Muscle of leg (tissue), 11 donors: ENCODE data around the gene PRKCD. TPM values are rescaled to one million over a fixed set of nuclear protein-coding genes. Genes with fewer than 3 reads are reported as not detected.

Experiments used
- DNase-seq: peaks from one replicate; pipeline ENCODE4 v3.0.0; 2013
- H3K27ac ChIP-seq: one replicate; pipeline ENCODE4 v1.5.1; 2013; ENCODE audit warnings: mild to moderate bottlenecking, low read length, control low read depth
- H3K27me3 ChIP-seq: one replicate; pipeline ENCODE4 v1.6.1; 2013; ENCODE audit warnings: low read length; ENCODE audit not compliant: control insufficient read depth, insufficient read depth
- H3K36me3 ChIP-seq: one replicate; pipeline ENCODE4 v1.6.1; 2013; ENCODE audit warnings: low read length; ENCODE audit not compliant: control insufficient read depth, insufficient read depth
- H3K4me1 ChIP-seq: one replicate; pipeline ENCODE4 v1.6.1; 2013; ENCODE audit warnings: low read length; ENCODE audit not compliant: control insufficient read depth, insufficient read depth
- H3K4me3 ChIP-seq: one replicate; pipeline ENCODE4 v1.5.1; 2013; ENCODE audit warnings: low read length, control low read depth
- H3K9me3 ChIP-seq: replicated peaks from 2 replicates; pipeline ENCODE4 v1.6.1; 2013; ENCODE audit warnings: low read depth, low read length; ENCODE audit not compliant: control insufficient read depth
- WGBS: methylation state at CpG from one replicate; pipeline ENCODE4 v1.1.5; 2013; ENCODE audit warnings: missing lambda C conversion rate; ENCODE audit not compliant: insufficient coverage; 5-methylcytosine and 5-hydroxymethylcytosine counted together
- polyA plus RNA-seq, 8 donors: library from polyadenylated mRNA; unstranded; fragments of 120-200 nt; gene quantifications; one replicate each; pipeline versions ENCODE4 v1.2.1 to v1.2.3, GENCODE V29; 2013; ENCODE audit warnings: inconsistent platforms in 1 of 8, low replicate concordance in 1 of 8; ENCODE audit not compliant: insufficient read length in 8 of 8, insufficient read depth in 1 of 8
- total RNA-seq: library from RNA; stranded (reverse); fragments of 120-200 nt; gene quantifications from one replicate; pipeline ENCODE4 v1.2.4, GENCODE V29; 2013

The PRKCD gene
- total and polyA plus RNA-seq, 9 donors: 1.5 to 11.8 (median 7.9) TPM

DNA sequence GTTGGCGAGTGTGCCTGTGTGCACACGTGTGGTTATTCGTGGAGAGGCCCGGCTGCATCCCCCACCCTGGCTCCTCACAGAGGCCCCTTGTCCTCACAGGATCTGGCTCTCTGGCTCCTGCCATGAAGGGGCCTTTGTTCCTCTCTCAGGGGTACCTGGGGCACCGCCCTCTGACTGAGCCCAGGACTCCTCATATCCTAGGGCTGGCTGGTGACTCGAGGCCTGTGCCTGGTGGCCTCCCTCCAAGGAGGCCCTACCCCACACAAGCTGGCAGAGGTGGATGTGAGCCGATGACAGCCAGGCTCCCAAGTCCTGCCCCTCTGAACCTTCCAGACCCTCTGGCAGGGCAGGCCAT is 10.0 kb downstream of the PRKCD start:
- WGBS: 55% methylated on average over 7 of the region's 7 CpGs
- Histone ChIP-seq H3K27me3 (no peaks in the 10 kb centered on the region), H3K36me3 (peaks cover 3% of the 10 kb centered on the region), H3K4me3 (no peak overlapping the region), H3K27ac (no peak overlapping the region), H3K4me1 (peaks cover 22% of the 10 kb centered on the region), H3K9me3 (no peaks in the 10 kb centered on the region)
- DNase-seq: no peak

DNA sequence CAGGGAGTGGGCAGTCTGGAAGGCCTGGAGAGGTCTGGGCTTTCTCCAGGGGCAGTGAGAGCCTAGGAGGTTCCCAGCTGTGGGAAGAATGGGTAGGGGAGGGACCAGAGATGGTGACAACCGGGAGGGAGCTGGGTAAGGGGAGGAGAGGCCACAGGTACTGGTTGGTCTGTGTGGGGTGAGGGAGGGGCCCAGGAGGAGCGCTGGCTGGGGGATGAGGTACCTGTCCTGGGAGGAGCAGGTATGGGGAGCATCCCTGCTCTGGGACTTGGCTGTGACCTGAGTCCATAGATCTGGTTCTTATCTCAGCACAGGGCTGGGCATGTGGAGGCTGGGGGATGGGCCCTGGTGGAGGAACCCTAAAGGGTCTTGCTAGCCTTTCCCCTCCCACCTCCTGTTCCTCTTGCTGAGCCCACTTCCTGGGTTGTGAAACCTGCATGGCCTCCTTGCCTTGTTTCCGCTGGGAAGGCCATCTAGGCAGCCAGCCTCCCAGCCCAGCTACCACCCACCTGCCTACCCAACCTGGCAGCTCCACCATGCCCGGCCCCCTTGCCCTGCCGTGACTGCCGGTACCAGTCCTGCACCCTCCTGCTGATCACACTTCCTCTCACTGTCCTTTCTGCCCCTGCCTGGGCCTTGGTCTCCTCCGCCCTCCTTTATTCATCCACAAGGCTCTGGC is 11.0 kb downstream of the PRKCD start:
- Histone ChIP-seq H3K4me1 (peaks cover 19% of the 10 kb centered on the region), H3K27ac (no peak overlapping the region)
- 66% methylated on average over 7 of the region's 7 CpGs for WGBS

DNA sequence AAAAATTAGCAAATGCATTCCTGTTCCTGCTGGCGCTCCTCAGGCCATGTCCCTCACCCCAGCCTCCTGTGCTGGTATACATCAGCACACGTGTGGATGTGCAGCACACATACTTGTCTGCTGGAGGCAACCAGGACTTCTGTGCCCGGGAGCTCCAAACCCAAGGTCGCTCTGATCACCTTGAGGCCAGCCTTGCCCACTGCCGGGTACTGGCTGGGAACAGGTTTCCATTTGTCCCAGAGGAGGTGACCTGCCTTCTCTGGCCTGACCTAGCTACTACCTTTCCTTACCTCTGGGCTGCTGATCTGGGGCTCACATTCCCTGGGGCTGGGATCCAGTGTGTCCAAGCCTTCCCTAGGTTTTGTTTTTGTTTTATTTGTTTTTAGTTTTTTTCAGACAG is 12.1 kb downstream of the PRKCD start:
- peaks cover 4% of the 10 kb centered on the region for H3K36me3 ChIP-seq
- H3K27ac ChIP-seq: no peak overlapping the region
- 88% methylated on average over 5 of the region's 5 CpGs for WGBS
- peaks cover 7% of the 10 kb centered on the region for H3K4me1 ChIP-seq
- DNase-seq: no peak
- no peaks in the 10 kb centered on the region for H3K9me3 ChIP-seq
- H3K27me3 ChIP-seq: no peaks in the 10 kb centered on the region
- no peak overlapping the region for H3K4me3 ChIP-seq

More for the DNA sequence above, 11.0 kb downstream of the PRKCD start:
- Histone ChIP-seq H3K9me3 (no peaks in the 10 kb centered on the region), H3K36me3 (peaks cover 3% of the 10 kb centered on the region), H3K4me3 (no peak overlapping the region), H3K27me3 (no peaks in the 10 kb centered on the region)
- DNase-seq: no peak

DNA sequence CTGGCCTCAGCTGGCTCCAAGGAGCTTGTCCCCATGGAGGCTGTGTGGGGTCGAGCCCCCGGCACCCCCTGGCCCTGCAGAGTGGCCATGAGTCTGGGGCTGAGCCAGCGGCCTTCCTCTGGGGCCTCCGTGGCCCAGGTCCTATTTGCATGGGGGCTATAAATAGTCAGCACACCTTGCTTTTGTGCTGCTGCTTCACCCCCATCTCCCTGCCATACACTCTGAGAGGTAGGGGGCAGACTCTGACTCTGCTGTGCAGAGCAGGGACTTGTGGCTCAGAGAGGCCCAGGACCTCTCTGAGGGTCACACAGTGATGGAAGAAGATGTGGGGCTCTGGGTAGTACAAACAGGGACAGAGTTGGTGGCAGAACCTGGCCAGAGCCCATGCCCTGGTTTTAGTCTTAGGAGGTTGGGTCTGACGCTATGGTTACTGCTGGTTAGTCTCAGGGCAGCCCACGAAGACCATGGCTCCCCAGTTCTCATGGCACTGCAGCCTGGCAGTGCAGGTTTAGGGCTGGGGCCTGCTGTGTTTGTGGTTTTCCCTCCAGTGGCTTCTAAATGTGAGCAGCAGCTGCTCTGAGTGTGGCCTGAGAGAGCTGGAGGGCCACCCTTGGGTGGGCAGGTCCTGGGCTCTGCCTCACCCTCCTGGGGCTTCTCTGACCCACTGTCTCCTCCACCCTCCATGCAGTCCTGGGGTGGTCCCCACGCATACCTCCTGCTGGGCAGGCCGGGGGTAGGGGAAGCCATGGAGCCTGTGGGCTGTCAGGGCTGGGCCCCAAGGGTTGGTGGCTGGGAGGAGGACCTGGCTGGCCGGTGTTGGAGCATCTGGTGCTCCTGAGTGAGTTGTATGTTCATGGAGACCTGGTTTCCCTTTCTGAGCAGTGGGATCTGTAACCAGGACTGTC is 13.6 kb downstream of the PRKCD start:
- H3K27ac ChIP-seq: no peak overlapping the region
- H3K4me1 ChIP-seq: peaks cover 6% of the 10 kb centered on the region
- no peaks in the 10 kb centered on the region for H3K27me3 ChIP-seq
- H3K9me3 ChIP-seq: no peaks in the 10 kb centered on the region
- peaks cover 19% of the 10 kb centered on the region for H3K36me3 ChIP-seq
- no peak overlapping the region for H3K4me3 ChIP-seq
- DNase-seq: no peak
- 57% methylated on average over 4 of the region's 9 CpGs for WGBS

DNA sequence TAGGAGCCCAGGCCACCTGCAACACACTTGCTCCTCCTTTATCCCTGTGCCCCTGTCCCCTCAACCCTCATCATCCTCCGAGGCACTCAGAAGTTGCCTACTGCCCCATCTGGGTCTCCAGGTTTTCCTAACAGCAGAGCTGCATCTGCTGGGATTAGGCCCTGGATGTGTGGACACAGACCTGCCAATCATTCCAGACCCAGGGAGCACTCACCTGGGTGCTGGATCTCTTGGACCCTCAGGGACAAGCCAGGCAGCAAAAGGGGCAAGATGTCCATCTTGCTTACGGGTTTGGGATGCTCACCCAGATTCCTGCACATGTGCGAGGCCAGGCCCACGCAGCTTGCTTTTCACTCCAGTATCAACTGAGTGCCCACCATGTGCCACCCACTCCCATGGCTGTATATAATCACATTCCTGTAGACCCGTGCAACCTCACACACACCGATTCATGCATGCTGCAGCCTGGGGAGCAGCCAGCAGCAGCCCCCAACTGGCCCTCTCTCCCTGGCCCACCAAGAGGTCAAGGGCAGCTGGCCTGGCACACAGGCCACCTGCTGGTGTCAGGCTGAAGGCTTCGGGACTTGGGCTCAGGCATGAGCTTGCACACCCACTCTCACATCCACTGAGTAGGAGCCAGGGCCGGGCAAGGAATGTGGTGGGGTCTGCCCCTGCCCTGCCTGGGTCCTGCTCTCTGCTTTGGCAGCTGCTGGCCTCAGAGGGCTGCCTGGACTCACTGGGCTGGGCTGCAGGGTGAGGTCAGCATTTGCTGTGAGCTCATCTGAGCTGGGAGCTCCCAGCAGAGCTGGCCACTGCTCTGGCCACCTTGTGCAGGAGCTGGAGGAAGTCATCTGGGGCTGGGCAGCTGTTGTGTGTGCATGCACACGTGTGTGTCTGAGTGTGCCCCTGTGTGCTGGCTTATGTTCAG is 14.9 kb downstream of the PRKCD start:
- Histone ChIP-seq H3K27ac (no peak overlapping the region), H3K4me1 (peaks cover 6% of the 10 kb centered on the region), H3K27me3 (no peaks in the 10 kb centered on the region), H3K9me3 (no peaks in the 10 kb centered on the region), H3K4me3 (no peak overlapping the region), H3K36me3 (peaks cover 27% of the 10 kb centered on the region)
- WGBS: 72% methylated on average over 6 of the region's 9 CpGs
- DNase-seq: no peak

DNA sequence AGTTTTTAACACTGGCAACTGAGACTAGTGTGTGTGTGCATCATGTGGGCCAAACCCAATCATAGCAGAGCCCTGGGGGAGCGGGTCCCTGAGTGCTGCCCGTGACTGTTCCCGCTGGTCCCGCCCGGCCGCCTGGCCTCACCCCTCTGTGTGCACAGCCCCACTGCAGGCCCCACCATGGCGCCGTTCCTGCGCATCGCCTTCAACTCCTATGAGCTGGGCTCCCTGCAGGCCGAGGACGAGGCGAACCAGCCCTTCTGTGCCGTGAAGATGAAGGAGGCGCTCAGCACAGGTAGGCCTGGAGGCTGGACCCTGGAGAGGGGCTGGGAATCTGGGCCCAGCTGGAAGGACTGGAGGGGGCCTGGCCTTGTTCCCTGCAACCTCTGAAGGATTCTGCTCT is 17.2 kb downstream of the PRKCD start:
- Histone ChIP-seq H3K4me3 (no peak overlapping the region), H3K27me3 (no peaks in the 10 kb centered on the region), H3K4me1 (peaks cover 6% of the 10 kb centered on the region), H3K36me3 (peaks cover 41% of the 10 kb centered on the region), H3K27ac (no peak overlapping the region), H3K9me3 (no peaks in the 10 kb centered on the region)
- WGBS: 90% methylated on average over 15 of the region's 15 CpGs
- no peak for DNase-seq

DNA sequence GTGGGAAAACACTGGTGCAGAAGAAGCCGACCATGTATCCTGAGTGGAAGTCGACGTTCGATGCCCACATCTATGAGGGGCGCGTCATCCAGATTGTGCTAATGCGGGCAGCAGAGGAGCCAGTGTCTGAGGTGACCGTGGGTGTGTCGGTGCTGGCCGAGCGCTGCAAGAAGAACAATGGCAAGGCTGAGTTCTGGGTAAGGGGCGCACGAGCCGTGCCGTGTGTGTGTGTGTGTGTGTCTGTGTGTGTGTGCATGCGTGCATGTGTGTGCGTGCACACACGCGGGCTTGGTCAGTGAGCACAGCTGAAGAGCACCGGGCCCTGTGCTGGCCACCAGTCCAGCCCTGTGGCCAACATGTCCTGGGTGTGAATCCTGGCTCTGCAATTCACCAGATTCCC is 18.6 kb downstream of the PRKCD start:
- H3K4me1 ChIP-seq: peaks cover 6% of the 10 kb centered on the region
- H3K9me3 ChIP-seq: no peaks in the 10 kb centered on the region
- H3K27me3 ChIP-seq: no peaks in the 10 kb centered on the region
- DNase-seq: no peak
- H3K4me3 ChIP-seq: no peak overlapping the region
- H3K36me3 ChIP-seq: peaks cover 47% of the 10 kb centered on the region
- no peak overlapping the region for H3K27ac ChIP-seq
- WGBS: 93% methylated on average over 16 of the region's 20 CpGs

DNA sequence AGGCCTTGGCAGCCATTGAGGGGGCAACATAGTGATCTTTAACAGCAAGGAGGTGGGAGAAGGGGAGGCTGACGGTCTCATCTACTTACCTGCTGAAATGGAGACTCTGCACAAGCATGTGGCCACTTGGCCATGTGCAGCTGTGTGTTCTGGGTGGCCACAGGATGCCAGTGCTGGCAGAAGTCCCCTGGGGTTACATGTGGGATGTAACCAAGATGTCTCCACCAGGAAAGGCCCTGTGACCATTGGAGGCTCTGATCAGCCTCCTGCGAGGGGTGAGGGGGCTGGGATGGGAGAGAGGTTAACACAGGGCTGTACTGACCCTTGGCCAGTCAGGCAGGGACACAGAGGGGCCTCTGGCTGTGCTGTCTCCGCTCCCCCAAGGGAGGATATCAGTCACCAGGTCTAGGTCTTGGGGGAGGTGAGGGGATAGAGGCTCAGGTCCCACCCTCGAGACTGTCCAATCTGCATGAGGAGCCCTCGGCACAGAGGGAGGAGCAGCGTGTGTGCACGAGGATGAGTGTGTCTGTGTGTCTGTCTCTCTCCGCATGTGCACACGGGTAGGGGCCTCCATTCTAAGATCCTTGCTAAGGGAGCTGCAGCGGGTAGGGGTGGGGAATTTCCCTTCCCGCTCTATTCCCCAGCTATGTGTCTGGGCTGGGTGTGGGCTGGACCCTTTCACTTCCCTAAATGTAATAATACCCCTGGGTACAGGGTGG is 19.5 kb downstream of the PRKCD start:
- Histone ChIP-seq H3K4me1 (peaks cover 6% of the 10 kb centered on the region), H3K27me3 (no peaks in the 10 kb centered on the region), H3K36me3 (peaks cover 49% of the 10 kb centered on the region), H3K9me3 (no peaks in the 10 kb centered on the region), H3K4me3 (no peak overlapping the region), H3K27ac (no peak overlapping the region)
- no peak for DNase-seq
- 77% methylated on average over 3 of the region's 11 CpGs for WGBS

DNA sequence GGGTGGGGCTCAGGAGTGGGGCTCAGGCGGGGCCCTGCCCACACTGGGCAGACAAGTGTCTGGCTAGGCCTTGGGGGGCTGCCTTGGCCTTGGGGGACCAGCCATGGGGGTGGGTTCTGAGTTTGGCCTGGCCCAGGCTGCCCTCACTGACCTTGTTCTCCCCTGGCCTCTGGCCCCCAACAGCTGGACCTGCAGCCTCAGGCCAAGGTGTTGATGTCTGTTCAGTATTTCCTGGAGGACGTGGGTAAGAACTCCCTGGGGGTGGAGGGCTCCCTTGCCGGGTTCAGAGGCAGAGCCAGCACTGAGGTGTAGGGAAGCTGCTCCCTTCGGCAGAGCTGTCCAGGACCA is 20.0 kb downstream of the PRKCD start:
- no CpG with 5 or more reads among the region's 4 CpGs for WGBS
- H3K36me3 ChIP-seq: peaks cover 49% of the 10 kb centered on the region
- no peaks in the 10 kb centered on the region for H3K27me3 ChIP-seq
- H3K9me3 ChIP-seq: no peaks in the 10 kb centered on the region
- peaks cover 3% of the 10 kb centered on the region for H3K4me1 ChIP-seq
- H3K4me3 ChIP-seq: no peak overlapping the region
- no peak for DNase-seq
- H3K27ac ChIP-seq: no peak overlapping the region
